ENCODE measurements around the gene OTOR. TPM values are rescaled to one million over a fixed set of nuclear protein-coding genes. Genes with fewer than 3 reads are reported as not detected.

Gene OTOR
- total RNA-seq, 2 experiments from 2014 or later = not detected

Other genes with a start within 250 kb of the OTOR start
- gene KIF16B, start 174.9 kb upstream of the OTOR start, total RNA-seq = 1 to 10 TPM; 3.2 to 3.4 TPM
- 100 to 1,000 TPM in 1 of 2 experiments, 10 to 100 TPM in 1; 91.2 to 100 TPM for gene SNRPB2, start 18.3 kb upstream of the OTOR start, total RNA-seq